ENCODE results near the gene YIF1B. TPM values are rescaled to one million over a fixed set of nuclear protein-coding genes. Genes with fewer than 3 reads are reported as not detected.

YIF1B gene
- total RNA-seq, 1 experiment from 2014 or later, result 143 TPM

- CTCF ChIA-PET, result interaction anchor here (0.5 to 0.8 kb wide), 3 partner anchors 12 to 808 kb away, joined by 3 to 7 read pairs (median 4); partner anchors contain the start of gene C19orf33
- Histone ChIP-seq H3K4me3 (ENCODE audit: low read depth in 2 of 2, low read length in 2 of 2) (peak overlapping the region; percentile 65 to 97), H3K4me1 (ENCODE audit: control insufficient read depth, insufficient read depth, low read length) (peaks cover 63% of the 10 kb centered on the region), H3K27ac (ENCODE audit: low read length) (peak overlapping the region; percentile 99), H3K9me3 (ENCODE audit: control insufficient read depth, insufficient read depth, low read depth, low read length) (no peaks in the 10 kb centered on the region), H3K36me3 (ENCODE audit: control insufficient read depth, insufficient read depth, low read length) (no peaks in the 10 kb centered on the region), H3K27me3 (ENCODE audit: control insufficient read depth, insufficient read depth, low read length) (no peaks in the 10 kb centered on the region)
- POLR2A ChIA-PET, result interaction anchor here (0.6 to 0.7 kb wide), 2 partner anchors 13 to 30 kb away, joined by 3 to 9 read pairs; no protein-coding TSS in a partner anchor
- in situ Hi-C loops (cut with HindIII; ENCODE audit: low pct_unique_long_range_greater_than_20kb, low sequenced_read_pairs) (no loop called here), intact Hi-C loops (cut with micrococcal nuclease; ENCODE audit: unreplicated experiment) (no loop called here)
- no peak for ATAC-seq
- TF ChIP-seq SIN3A (IDR thresholded peaks at IDR 0.05; ENCODE audit: borderline replicate concordance, insufficient read depth, low read depth, low read length), result no peak
- TF ChIP-seq TCF7L2 (IDR thresholded peaks at IDR 0.05; ENCODE audit: low read depth, low read length), result no peak
- no peak for TF ChIP-seq CTCF (IDR thresholded peaks at IDR 0.05)
- TF ChIP-seq, protein P1, sequence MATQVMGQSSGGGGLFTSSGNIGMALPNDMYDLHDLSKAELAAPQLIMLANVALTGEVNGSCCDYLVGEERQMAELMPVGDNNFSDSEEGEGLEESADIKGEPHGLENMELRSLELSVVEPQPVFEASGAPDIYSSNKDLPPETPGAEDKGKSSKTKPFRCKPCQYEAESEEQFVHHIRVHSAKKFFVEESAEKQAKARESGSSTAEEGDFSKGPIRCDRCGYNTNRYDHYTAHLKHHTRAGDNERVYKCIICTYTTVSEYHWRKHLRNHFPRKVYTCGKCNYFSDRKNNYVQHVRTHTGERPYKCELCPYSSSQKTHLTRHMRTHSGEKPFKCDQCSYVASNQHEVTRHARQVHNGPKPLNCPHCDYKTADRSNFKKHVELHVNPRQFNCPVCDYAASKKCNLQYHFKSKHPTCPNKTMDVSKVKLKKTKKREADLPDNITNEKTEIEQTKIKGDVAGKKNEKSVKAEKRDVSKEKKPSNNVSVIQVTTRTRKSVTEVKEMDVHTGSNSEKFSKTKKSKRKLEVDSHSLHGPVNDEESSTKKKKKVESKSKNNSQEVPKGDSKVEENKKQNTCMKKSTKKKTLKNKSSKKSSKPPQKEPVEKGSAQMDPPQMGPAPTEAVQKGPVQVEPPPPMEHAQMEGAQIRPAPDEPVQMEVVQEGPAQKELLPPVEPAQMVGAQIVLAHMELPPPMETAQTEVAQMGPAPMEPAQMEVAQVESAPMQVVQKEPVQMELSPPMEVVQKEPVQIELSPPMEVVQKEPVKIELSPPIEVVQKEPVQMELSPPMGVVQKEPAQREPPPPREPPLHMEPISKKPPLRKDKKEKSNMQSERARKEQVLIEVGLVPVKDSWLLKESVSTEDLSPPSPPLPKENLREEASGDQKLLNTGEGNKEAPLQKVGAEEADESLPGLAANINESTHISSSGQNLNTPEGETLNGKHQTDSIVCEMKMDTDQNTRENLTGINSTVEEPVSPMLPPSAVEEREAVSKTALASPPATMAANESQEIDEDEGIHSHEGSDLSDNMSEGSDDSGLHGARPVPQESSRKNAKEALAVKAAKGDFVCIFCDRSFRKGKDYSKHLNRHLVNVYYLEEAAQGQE (IDR thresholded peaks at IDR 0.05; ENCODE audit: insufficient read depth in 1 of 2, low read depth in 2 of 2, low read length in 1 of 2), result no peak
- no TSS peak for BruUV-seq (replicated peaks)
- no peak for DNase-seq (ENCODE audit: low read depth, low spot score)
These were observed 48.7 kb downstream of the YIF1B start for GRCh38 chr19:38266981-38267597.

GRCh38 chr19:38265921-38266429 is 49.8 kb downstream of the YIF1B start:
- intact Hi-C loops (cut with micrococcal nuclease; ENCODE audit: unreplicated experiment), result no loop called here

More at GRCh38 chr19:38265921-38266429, 49.8 kb downstream of the YIF1B start:
- DNase-seq (ENCODE audit: low read depth, low spot score), result no peak
- Histone ChIP-seq H3K27me3 (ENCODE audit: control insufficient read depth, insufficient read depth, low read length) (no peaks in the 10 kb centered on the region), H3K4me3 (ENCODE audit: low read depth in 2 of 2, low read length in 2 of 2) (peak overlapping the region; percentile 65 to 97), H3K9me3 (ENCODE audit: control insufficient read depth, insufficient read depth, low read depth, low read length) (no peaks in the 10 kb centered on the region), H3K4me1 (ENCODE audit: control insufficient read depth, insufficient read depth, low read length) (peaks cover 52% of the 10 kb centered on the region), H3K27ac (ENCODE audit: low read length) (peak overlapping the region; percentile 99), H3K36me3 (ENCODE audit: control insufficient read depth, insufficient read depth, low read length) (no peaks in the 10 kb centered on the region)
- no peak for ATAC-seq
- no TSS peak for BruUV-seq (replicated peaks)
- CTCF ChIA-PET, result interaction anchor here (0.6 kb wide), 1 partner anchor 28 kb away, joined by 6 read pairs; no protein-coding TSS in a partner anchor
- POLR2A ChIA-PET, result interaction anchor here (0.6 to 0.7 kb wide), 4 partner anchors 9 to 1028 kb away, joined by 3 to 7 read pairs (median 6); no protein-coding TSS in a partner anchor
- no peak for TF ChIP-seq TCF7L2 (IDR thresholded peaks at IDR 0.05; ENCODE audit: low read depth, low read length)
- 0 out of 2 replicates have a peak, but pooled peaks have one; percentile 21 for TF ChIP-seq SIN3A (IDR thresholded peaks at IDR 0.05; ENCODE audit: borderline replicate concordance, insufficient read depth, low read depth, low read length)
- TF ChIP-seq, protein P1 (IDR thresholded peaks at IDR 0.05; ENCODE audit: insufficient read depth in 1 of 2, low read depth in 2 of 2, low read length in 1 of 2), result no peak
- in situ Hi-C loops (cut with HindIII; ENCODE audit: low pct_unique_long_range_greater_than_20kb, low sequenced_read_pairs), result no loop called here

Measured in Panc1 (cell line).